Tibial nerve (tissue), 4 donors: ENCODE results near the gene OPRD1.

Experiments used
- CTCF ChIP-seq, 5 experiments: fragments of 200-600 bp in 3 of 5; fragments of 450-650 bp in 2 of 5; sonication (generic) in 3 of 5; IDR thresholded peaks; one replicate each; pipeline ENCODE4 v1.5.1; 2016 to 2019; ENCODE audit warnings: antibody characterized with exemption in 5 of 5, mild to moderate bottlenecking in 3 of 5, moderate library complexity in 2 of 5
- EP300 ChIP-seq, 2 donors: sonication (generic); formaldehyde crosslinking; IDR thresholded peaks; one replicate each; pipeline ENCODE4 v1.6.1; 2017; ENCODE audit warnings: antibody characterized with exemption in 2 of 2, mild to moderate bottlenecking in 1 of 2
- POLR2A ChIP-seq, 2 donors: fragments of 450-650 bp; IDR thresholded peaks; one replicate each; pipeline ENCODE4 v1.6.1; 2017; ENCODE audit warnings: antibody characterized with exemption in 2 of 2, mild to moderate bottlenecking in 2 of 2, moderate library complexity in 2 of 2

GRCh38 chr1:28807046-28807445 lies 4.9 kb upstream of the OPRD1 start:
- TF ChIP-seq CTCF (IDR thresholded peaks at IDR 0.05) (no peak), POLR2A (IDR thresholded peaks at IDR 0.05) (no peak), EP300 (IDR thresholded peaks at IDR 0.05) (no peak)
